Adrenal gland (tissue), 12 donors: ENCODE measurements around the gene TIGD3. TPM values are rescaled to one million over a fixed set of nuclear protein-coding genes. Genes with fewer than 3 reads are reported as not detected.

Experiments
- DNase-seq, 7 donors: peaks; one replicate each; pipeline ENCODE4 v3.0.0-alpha.2; 2019 to 2020
- H3K27ac ChIP-seq, 5 donors: fragments of 200-600 bp; sonication (generic) in 4 of 5; 1 replicate in 3 of 5; 2 replicates in 2 of 5; pipeline versions ENCODE4 v1.5.1 to v1.8.0; 2016 to 2020; ENCODE audit warnings: mild to moderate bottlenecking in 1 of 5
- H3K27me3 ChIP-seq: fragments of 200-600 bp; 2 replicates; pipeline ENCODE4 v1.8.0; 2021
- H3K36me3 ChIP-seq, 2 donors: fragments of 200-600 bp; replicated peaks in 1 of 2; 1 replicate in 1 of 2; 2 replicates in 1 of 2; pipeline versions ENCODE4 v1.5.1 to v1.8.0; 2018 to 2022
- H3K4me1 ChIP-seq, 2 donors: fragments of 200-600 bp; replicated peaks in 1 of 2; 1 replicate in 1 of 2; 2 replicates in 1 of 2; pipeline versions ENCODE4 v1.5.1 to v1.8.0; 2018 to 2021
- H3K4me3 ChIP-seq, 4 donors: fragments of 200-600 bp; sonication (generic) in 3 of 4; one replicate each; pipeline ENCODE4 v1.5.1; 2016 to 2018
- H3K9me3 ChIP-seq, 3 donors: fragments of 200-600 bp; sonication (generic) in 1 of 3; replicated peaks in 1 of 3; 1 replicate in 2 of 3; 2 replicates in 1 of 3; pipeline versions ENCODE4 v1.5.1 to v1.8.0; 2016 to 2021
- CTCF ChIP-seq, 6 experiments: fragments of 450-650 bp in 4 of 6; fragments of 200-600 bp in 2 of 6; sonication (generic) in 1 of 6; IDR thresholded peaks; 1 replicate in 5 of 6; 2 replicates in 1 of 6; pipeline versions ENCODE4 v1.5.1 to v1.8.0; 2016 to 2021; ENCODE audit warnings: antibody characterized with exemption in 6 of 6, mild to moderate bottlenecking in 2 of 6, moderate library complexity in 1 of 6
- POLR2A ChIP-seq, 2 donors: fragments of 450-650 bp; IDR thresholded peaks; one replicate each; pipeline ENCODE4 v1.6.1; 2017; ENCODE audit warnings: antibody characterized with exemption in 2 of 2, mild to moderate bottlenecking in 2 of 2, moderate library complexity in 1 of 2
- WGBS, 4 donors: extraction: QIAGEN DNeasy Blood & Tissue Kit in 2 of 4; methylation state at CpG; one replicate each; pipeline versions ENCODE4 v1.1.5 to v1.1.7; 2013 to 2017; 5-methylcytosine and 5-hydroxymethylcytosine counted together
- intact Hi-C, 2 donors: fragments of 100-400 bp; cut with DNase I; formaldehyde crosslinking; loops; one replicate each; pipeline versions ENCODE4 v1.14.1 to v1.15.0; 2022 to 2023
- polyA plus RNA-seq, 3 donors: library from polyadenylated mRNA; stranded (reverse); fragments of 200-250 nt in 2 of 3; fragments of 350-450 nt in 1 of 3; fragmentation: Illumina TruSeq in 1 of 3; extraction: RNeasy Lipid Tissue Mini Kit (QIAGEN cat#74804) in 1 of 3; gene quantifications; one replicate each; pipeline ENCODE4 v1.2.3, GENCODE V29; 2013 to 2014
- total RNA-seq, 9 donors: library from RNA; depleted of rRNA in 4 of 9; stranded (reverse); fragments of >200 nt in 4 of 9; fragments of 120-200 nt in 1 of 9; fragmentation: NEBNext Ultra II Directional in 1 of 9; extraction: Animal tissue kit (Norgen Biotek cat#: 25700) in 1 of 9; gene quantifications; one replicate each; pipeline versions ENCODE4 v1.1.0 to v1.2.4, GENCODE V29; 2013 to 2023
- donor health status: healthy with polysubstance abuse.
- donor health status: Bipolar disorder and iron deficiency.
- donor health status: DM: yes; HTN: yes; CAD: no.
- donor health status: DM: no; HTN: no; CAD: no.
- donor health status: DM: no; HTN: no; CAD: no.
- donor health status: DM: yes; HTN: yes; CAD: no.

Gene TIGD3
- total and polyA plus RNA-seq, 12 donors: 0.11 to 0.96 (median 0.33) TPM; not detected in 1

- TF ChIP-seq POLR2A (IDR thresholded peaks at IDR 0.05): peak; percentile 92 to 95
- no peak for TF ChIP-seq CTCF (IDR thresholded peaks at IDR 0.05)
- intact Hi-C loops: no loop called here
Measured at GRCh38 chr11:65386307-65387140, 32.0 kb downstream of the TIGD3 start, which contains the start of gene FRMD8. Gene FRMD8 (plus strand): TSS chr11:65386637. CDS start chr11:65387037, 400 bp downstream.

GRCh38 chr11:65388731-65389130 is 34.2 kb downstream of the TIGD3 start:
- TF ChIP-seq POLR2A (IDR thresholded peaks at IDR 0.05): no peak
- no peak for TF ChIP-seq CTCF (IDR thresholded peaks at IDR 0.05)
- H3K4me1 ChIP-seq: peaks cover 44 to 80% of the 10 kb centered on the region in 2 donors
- no peak for DNase-seq
- H3K27ac ChIP-seq: peak overlapping the region in 2 of 5 donors; percentile 81 to 91
- peaks cover 0 to 9% of the 10 kb centered on the region in 2 donors for H3K36me3 ChIP-seq
- 84 to 97% (median 94%) methylated on average over 4 of the region's 4 CpGs for WGBS, 4 donors
- intact Hi-C loops: no loop called here
- H3K27me3 ChIP-seq: no peaks in the 10 kb centered on the region
- no peak overlapping the region for H3K4me3 ChIP-seq
- H3K9me3 ChIP-seq: no peaks in the 10 kb centered on the region

More at GRCh38 chr11:65386307-65387140, 32.0 kb downstream of the TIGD3 start, which contains the start of gene FRMD8:
- no peaks in the 10 kb centered on the region for H3K36me3 ChIP-seq
- DNase-seq: peak; percentile 90 to 96 (median 93)
- peak within 1 kb of the TSS; percentile 50 to 83 (median 56) for H3K4me3 ChIP-seq
- WGBS, 4 donors: 0 to 1% (median 1%) methylated on average over 11 to 76 of the region's 76 CpGs
- H3K27me3 ChIP-seq: no peaks in the 10 kb centered on the region
- peaks cover 60 to 92% of the 10 kb centered on the region in 2 donors for H3K4me1 ChIP-seq
- no peaks in the 10 kb centered on the region for H3K9me3 ChIP-seq
- peak within 1 kb of the TSS; percentile 74 to 97 (median 91) for H3K27ac ChIP-seq

GRCh38 chr11:65389294-65389980 is 34.9 kb downstream of the TIGD3 start:
- no peaks in the 10 kb centered on the region for H3K27me3 ChIP-seq
- peaks cover 0 to 15% of the 10 kb centered on the region in 2 donors for H3K36me3 ChIP-seq
- intact Hi-C loops: no loop called here
- TF ChIP-seq CTCF (IDR thresholded peaks at IDR 0.05) (no peak), POLR2A (IDR thresholded peaks at IDR 0.05) (no peak)
- peak overlapping the region in 3 of 5 donors; percentile 71 to 91 (median 81) for H3K27ac ChIP-seq
- no peak overlapping the region for H3K4me3 ChIP-seq
- H3K4me1 ChIP-seq: peaks cover 44 to 74% of the 10 kb centered on the region in 2 donors
- no peaks in the 10 kb centered on the region for H3K9me3 ChIP-seq
- DNase-seq: peak in 1 of 7 donors; percentile 40
- 83 to 100% (median 93%) methylated on average over 3 to 20 of the region's 20 CpGs for WGBS, 4 donors
